IPS-18a (cell line): ENCODE data around the gene PRODH.
"Not testable (repeated sequence)": the region's sequence is repeated elsewhere in the genome, so short reads cannot be mapped to it uniquely, and the experiment has no call there.

Experiments
- H3K27ac ChIP-seq: one replicate; pipeline ENCODE4 v1.5.1; 2013; ENCODE audit warnings: low read length
- H3K27me3 ChIP-seq: one replicate; pipeline ENCODE4 v1.6.1; 2013; ENCODE audit warnings: mild to moderate bottlenecking, low read length; ENCODE audit not compliant: control insufficient read depth, insufficient read depth
- H3K36me3 ChIP-seq: one replicate; pipeline ENCODE4 v1.6.1; 2013; ENCODE audit warnings: low read depth, low read length; ENCODE audit not compliant: control insufficient read depth
- H3K4me1 ChIP-seq: one replicate; pipeline ENCODE4 v1.6.1; 2013; ENCODE audit warnings: low read depth, low read length; ENCODE audit not compliant: control insufficient read depth
- H3K4me3 ChIP-seq: one replicate; pipeline ENCODE4 v1.5.1; 2013; ENCODE audit warnings: low read length
- H3K9ac ChIP-seq: one replicate; pipeline ENCODE4 v1.6.1; 2013; ENCODE audit warnings: mild to moderate bottlenecking, low read length, moderate library complexity
- H3K9me3 ChIP-seq: one replicate; pipeline ENCODE4 v1.6.1; 2013; ENCODE audit warnings: low read depth, low read length; ENCODE audit not compliant: control insufficient read depth

Gene PRODH

DNA sequence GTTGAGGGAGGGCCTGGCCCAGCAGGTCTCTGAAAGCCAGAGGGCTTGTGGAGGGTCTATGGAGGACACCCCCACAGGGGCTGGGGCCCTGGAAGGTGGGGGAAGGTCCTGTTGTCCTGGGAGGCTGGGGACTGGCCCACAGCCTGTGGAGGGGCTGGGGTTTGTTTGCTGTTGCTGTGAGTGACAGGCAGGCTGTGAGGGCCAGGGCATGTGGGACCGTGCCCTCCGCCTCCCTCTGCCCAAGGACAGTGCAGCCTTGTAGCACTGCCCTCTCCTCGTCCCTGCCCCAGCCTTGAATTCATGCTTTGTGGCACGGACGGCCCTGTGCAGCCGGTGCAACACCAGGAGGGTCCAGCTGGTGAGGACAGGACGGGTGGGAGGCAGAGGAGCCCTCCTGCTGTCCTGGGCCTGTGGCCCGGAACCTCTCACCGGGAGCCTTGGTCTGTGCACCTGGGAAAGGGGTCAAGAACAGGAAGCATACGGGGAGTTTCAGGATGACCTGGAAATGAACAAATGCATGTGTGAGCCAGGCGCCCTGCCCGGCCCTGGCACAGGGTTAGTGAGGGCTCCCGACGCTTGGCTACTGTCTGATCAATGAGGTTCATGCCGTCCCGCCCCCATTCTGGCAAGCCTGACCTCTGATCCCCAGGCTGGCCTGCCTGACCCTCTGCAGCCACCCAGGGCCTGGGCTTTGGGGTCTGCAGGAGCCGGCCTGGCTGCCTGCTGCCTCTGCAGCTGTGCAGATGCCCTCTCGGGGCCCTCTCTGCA lies 37.4 kb upstream of the PRODH start:
- Histone ChIP-seq H3K27me3 (no peaks in the 10 kb centered on the region), H3K27ac (no peak overlapping the region), H3K4me1 (no peaks in the 10 kb centered on the region), H3K9me3 (no peaks in the 10 kb centered on the region), H3K4me3 (no peak overlapping the region), H3K36me3 (no peaks in the 10 kb centered on the region), H3K9ac (no peak overlapping the region)

- H3K9me3 ChIP-seq, H3K4me1 ChIP-seq, H3K27me3 ChIP-seq, H3K4me3 ChIP-seq, H3K9ac ChIP-seq, H3K27ac ChIP-seq, H3K36me3 ChIP-seq: not testable (repeated sequence)
These were observed 36.5 kb upstream of the PRODH start for GRCh38 chr22:18972591-18972990.

DNA sequence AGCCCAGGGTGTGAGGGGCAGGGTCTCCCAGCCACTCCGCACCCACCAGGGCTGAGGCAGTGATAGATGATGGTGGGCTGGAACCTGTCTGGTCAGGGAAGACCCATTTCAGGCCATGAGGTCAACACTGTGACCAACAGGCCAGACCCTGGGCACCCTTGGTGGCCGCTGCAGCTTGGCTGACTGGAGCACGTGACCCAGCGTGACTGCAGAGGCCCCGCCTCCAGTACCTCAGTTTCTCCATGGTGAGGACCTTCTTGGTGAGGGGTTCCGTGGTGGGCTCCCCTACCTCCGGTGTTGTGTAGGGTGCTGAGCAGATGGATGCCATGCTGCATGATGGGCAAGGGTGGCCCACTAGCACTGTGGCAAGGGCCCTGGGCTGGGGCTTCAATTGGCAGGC lies 35.9 kb upstream of the PRODH start:
- not testable (repeated sequence) for H3K4me1 ChIP-seq

GRCh38 chr22:18971321-18971751 lies 35.2 kb upstream of the PRODH start:
- no peaks in the 10 kb centered on the region for H3K36me3 ChIP-seq
- H3K4me1 ChIP-seq = no peaks in the 10 kb centered on the region
- no peak overlapping the region for H3K9ac ChIP-seq
- H3K27me3 ChIP-seq = no peaks in the 10 kb centered on the region
- no peaks in the 10 kb centered on the region for H3K9me3 ChIP-seq
- peak overlapping the region; percentile 72 for H3K4me3 ChIP-seq
- no peak overlapping the region for H3K27ac ChIP-seq

More for the DNA sequence above, 35.9 kb upstream of the PRODH start:
- not testable (repeated sequence) for H3K9ac ChIP-seq, H3K9me3 ChIP-seq, H3K27ac ChIP-seq, H3K4me3 ChIP-seq, H3K27me3 ChIP-seq, H3K36me3 ChIP-seq

DNA sequence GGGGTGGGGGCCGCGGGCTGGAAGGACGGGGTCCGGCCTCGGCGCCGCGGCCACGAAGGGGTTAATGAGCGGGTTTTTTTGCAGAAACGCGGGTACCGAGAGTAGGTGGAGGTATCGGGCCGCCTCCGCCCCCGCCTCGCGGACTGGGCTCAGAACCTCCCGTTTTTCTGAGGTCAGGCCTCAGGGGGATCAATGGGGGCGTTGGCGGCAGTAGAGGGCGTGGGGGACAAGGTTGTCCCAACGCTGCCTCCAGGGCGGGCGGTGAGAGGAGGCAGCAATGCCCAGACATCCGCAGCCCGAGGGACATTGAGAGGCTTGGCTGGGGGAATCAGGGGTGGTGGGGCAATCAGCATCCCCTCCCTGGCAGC lies 34.8 kb upstream of the PRODH start:
- H3K27me3 ChIP-seq = no peaks in the 10 kb centered on the region
- no peaks in the 10 kb centered on the region for H3K9me3 ChIP-seq
- H3K4me1 ChIP-seq = no peaks in the 10 kb centered on the region
- no peaks in the 10 kb centered on the region for H3K36me3 ChIP-seq
- no peak overlapping the region for H3K27ac ChIP-seq
- peak overlapping the region; percentile 72 for H3K4me3 ChIP-seq
- peak overlapping the region; percentile 52 for H3K9ac ChIP-seq

DNA sequence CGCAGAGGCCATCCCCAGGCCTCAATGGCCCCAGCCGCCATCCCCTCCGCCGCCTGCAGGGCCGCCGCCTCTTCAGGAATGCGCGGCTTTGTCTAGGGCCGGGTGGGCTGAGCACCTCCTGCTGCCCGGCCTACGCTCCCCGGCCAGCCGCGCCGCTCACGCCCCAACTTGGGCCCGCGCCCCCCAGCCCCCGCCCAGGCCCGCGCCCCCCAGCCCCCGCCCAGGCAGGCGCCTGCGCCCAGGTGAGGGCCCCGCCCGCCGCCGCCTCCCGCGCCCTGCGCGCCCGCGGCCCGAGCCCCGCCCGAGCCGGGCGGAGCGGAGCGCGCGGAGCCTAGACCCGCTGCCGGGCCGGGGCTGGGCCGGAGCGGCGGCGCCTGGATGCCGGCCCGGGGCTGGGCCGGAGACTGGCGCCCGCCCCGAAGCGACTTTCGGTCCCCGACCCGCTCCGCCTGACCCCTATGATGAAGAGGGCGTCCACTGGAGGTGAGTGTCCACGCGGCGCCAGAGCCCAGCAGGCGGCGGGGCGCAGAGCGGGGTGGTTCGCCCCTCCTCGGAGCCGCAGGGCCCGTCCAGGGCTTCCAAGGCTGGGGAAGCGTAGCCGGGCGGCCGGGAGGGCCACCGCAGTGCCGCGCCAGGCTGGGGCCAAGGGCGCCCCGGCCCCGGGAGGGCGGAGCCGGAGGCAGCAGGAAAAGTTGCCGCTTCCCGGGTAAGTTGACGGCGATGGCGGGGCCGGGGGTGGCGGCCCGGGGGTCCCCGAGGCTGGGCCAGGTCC lies 34.3 kb upstream of the PRODH start:
- Histone ChIP-seq H3K4me3 (peak overlapping the region; percentile 72), H3K27ac (no peak overlapping the region), H3K36me3 (no peaks in the 10 kb centered on the region), H3K4me1 (no peaks in the 10 kb centered on the region), H3K9me3 (no peaks in the 10 kb centered on the region), H3K27me3 (no peaks in the 10 kb centered on the region), H3K9ac (peak overlapping the region; percentile 52)

DNA sequence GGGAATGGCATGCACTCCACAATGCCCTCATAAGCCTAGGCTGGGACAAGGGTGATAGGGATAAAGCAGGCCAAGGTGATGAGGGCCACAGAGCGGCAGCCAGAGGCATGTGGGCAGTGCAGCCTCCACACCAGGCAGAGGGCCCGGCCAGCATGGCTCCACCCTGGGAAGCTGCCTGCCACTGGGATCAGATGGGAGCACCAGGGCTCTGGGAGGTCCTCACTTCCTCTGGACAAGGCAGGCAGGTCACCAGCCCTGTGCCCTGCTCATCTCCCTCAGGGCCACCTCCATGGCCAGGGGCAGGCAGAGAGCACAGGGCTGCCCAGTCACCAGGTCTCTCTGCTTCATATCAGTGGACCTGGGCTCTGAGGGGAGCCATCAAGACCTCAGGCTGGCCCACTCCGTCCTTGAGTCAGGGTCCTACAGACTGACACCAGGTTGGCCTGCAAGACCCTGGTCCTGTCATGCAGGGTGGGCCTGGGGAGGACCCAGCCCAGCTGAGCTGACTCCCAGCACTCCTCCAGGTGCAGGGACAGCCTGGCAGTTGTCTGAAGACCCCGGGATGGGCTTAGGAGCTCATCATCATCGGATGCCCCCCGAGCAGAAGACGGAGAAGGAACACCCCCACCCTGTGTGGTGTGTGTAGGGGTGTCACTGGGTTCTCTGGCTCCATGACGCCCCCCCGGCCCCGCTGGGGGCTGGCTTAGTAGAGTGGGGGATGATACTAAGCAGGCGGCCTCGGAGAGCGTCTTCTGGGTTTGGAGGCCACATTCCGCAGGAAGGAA lies 33.3 kb upstream of the PRODH start:
- not testable (repeated sequence) for H3K4me3 ChIP-seq, H3K4me1 ChIP-seq, H3K27me3 ChIP-seq, H3K9me3 ChIP-seq, H3K36me3 ChIP-seq, H3K9ac ChIP-seq, H3K27ac ChIP-seq

GRCh38 chr22:18968011-18968749 lies 32.1 kb upstream of the PRODH start:
- no peak overlapping the region for H3K9ac ChIP-seq
- no peak overlapping the region for H3K4me3 ChIP-seq
- no peaks in the 10 kb centered on the region for H3K9me3 ChIP-seq
- H3K27ac ChIP-seq = no peak overlapping the region
- H3K36me3 ChIP-seq = no peaks in the 10 kb centered on the region
- H3K4me1 ChIP-seq = no peaks in the 10 kb centered on the region
- H3K27me3 ChIP-seq = no peaks in the 10 kb centered on the region

DNA sequence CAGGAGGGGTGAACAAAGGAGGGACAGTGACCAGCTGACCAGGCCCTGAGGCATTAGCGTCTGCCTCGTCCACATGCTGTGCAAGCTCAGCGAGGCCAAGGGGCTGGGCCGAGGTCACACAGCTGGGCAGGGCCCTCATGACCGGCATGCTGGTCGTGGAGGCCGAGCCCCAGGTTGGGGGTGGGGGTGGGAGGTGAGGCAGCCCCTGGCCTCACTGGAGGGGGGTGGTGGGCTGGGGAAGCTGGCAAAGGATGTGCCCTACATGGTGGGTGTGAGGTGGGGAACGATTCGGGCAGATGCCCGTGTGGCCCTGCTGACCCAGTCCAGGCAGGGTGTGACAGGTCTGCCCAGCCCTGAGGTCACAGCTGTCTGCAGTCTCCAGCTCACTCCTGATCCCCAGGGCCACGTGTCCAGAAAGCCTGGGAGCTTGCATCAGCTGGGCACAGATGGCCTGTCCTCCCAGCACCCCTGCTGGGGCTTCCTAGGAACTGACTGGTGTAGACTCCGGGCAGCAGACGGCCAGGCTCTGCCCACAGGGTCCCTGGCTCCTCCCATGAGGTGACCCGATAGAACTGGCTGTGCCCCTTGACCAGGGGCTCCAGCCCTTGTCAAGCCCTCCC lies 31.4 kb upstream of the PRODH start:
- not testable (repeated sequence) for H3K27me3 ChIP-seq, H3K9me3 ChIP-seq, H3K9ac ChIP-seq, H3K4me3 ChIP-seq, H3K27ac ChIP-seq, H3K4me1 ChIP-seq, H3K36me3 ChIP-seq

- Histone ChIP-seq H3K9ac (no peak overlapping the region), H3K9me3 (no peaks in the 10 kb centered on the region), H3K36me3 (no peaks in the 10 kb centered on the region), H3K27ac (no peak overlapping the region), H3K4me3 (no peak overlapping the region), H3K4me1 (no peaks in the 10 kb centered on the region), H3K27me3 (no peaks in the 10 kb centered on the region)
These were observed 30.7 kb upstream of the PRODH start for GRCh38 chr22:18966748-18967147.
